ENCODE measurements around the gene ACADS.

GRCh38 chr12:120696626-120697025, 29.0 kb upstream of the ACADS start:
- TF ChIP-seq CTCF (IDR thresholded peaks at IDR 0.05; ENCODE audit: poor library complexity, severe bottlenecking) (no peak), TAF1 (IDR thresholded peaks at IDR 0.05; ENCODE audit: low read depth) (no peak), EZH2 (IDR thresholded peaks at IDR 0.05; ENCODE audit: borderline replicate concordance, insufficient read depth, low read length, poor library complexity, severe bottlenecking) (no peak), POLR2AphosphoS5 (IDR thresholded peaks at IDR 0.05) (no peak)

Measured in neural cell (in vitro differentiated cells).